NCI-H524 treated with DMSO at 0.1 percent for 48 hours (cell line): Measurements from ENCODE around the gene IGIP.

Experiments
- DNase-seq: peaks from one replicate; lab custom pipeline; 2025; lab: John Stamatoyannopoulos, UW

Gene IGIP

GRCh38 chr5:140165101-140165922, 39.6 kb downstream of the IGIP start:
- DNase-seq, result no peak

- DNase-seq, result no peak
Measured at GRCh38 chr5:140165923-140166270, 40.2 kb downstream of the IGIP start.

- DNase-seq, result no peak
Measured at GRCh38 chr5:140166911-140167310, 41.2 kb downstream of the IGIP start.

GRCh38 chr5:140168371-140168770, 42.6 kb downstream of the IGIP start:
- no peak for DNase-seq

GRCh38 chr5:140169410-140169809, 43.7 kb downstream of the IGIP start:
- no peak for DNase-seq

GRCh38 chr5:140172483-140172882, 46.7 kb downstream of the IGIP start:
- DNase-seq, result no peak

GRCh38 chr5:140174014-140174413, 48.3 kb downstream of the IGIP start:
- DNase-seq, result no peak

GRCh38 chr5:140174465-140175366, 49.0 kb downstream of the IGIP start, which contains the start of gene CYSTM1:
Gene CYSTM1, plus strand, starts transcription at chr5:140175188. Its CDS starts 19,278 bp downstream, at chr5:140194466.
- peak; percentile 58 for DNase-seq

GRCh38 chr5:140175367-140176030, 49.8 kb downstream of the IGIP start:
- DNase-seq, result peak; percentile 13

GRCh38 chr5:140176031-140176387, 50.3 kb downstream of the IGIP start:
- no peak for DNase-seq

- no peak for DNase-seq
Measured at GRCh38 chr5:140178086-140178410, 52.3 kb downstream of the IGIP start.

- DNase-seq, result no peak
Measured at GRCh38 chr5:140178482-140179116, 52.9 kb downstream of the IGIP start.
